Measurements from ENCODE around the gene MAP3K4.

MAP3K4 gene

DNA sequence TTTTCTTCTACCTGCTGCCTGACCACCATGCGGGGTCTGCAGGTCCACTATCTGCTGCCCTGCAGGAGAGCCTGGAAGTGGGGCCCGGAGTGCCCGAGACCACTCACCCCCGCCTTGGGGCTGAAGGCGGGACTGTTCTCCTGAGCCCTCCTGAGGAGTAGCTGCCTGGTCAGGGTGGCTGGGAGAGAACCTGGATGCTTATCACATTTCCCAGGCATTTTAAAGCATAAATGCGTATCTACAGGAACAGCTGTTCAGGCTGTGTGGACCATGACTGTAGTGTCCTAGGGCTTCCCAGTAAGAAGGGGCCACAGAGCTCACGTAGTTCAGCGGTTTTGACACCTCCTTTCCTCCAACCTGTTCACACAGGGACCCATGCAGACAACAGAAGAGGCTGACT is 159.0 kb downstream of the MAP3K4 start:
- DNase-seq (ENCODE audit: low spot score): no peak

DNA sequence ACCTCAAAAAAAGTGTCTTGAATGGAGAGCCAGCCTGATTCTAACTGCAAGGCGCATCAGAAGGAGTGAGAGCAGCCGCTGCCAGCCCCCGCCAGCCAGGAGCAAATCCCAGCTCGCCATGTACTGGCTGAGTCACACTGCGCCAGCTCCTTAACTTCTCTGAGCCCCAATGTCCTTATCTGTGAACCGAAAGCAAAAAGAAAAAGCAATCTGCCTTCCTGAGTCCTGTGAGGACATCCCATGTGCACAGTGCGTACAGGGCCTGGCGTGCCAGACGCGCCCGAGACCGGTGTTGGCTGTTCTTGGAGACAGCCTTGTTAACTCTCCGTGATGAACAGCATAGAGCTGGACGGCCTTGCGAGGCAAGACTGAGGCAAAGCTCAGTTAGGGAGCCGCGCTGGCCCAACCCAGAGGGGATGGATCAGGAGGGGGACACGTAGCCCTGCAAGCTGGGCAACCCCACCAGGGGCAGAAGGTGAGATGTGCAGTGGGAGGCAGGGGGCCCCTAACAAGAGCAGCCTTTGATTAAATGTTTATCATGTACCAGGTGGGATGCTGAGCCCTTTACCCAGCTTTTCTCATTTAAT is 159.6 kb downstream of the MAP3K4 start:
- no peak for DNase-seq (ENCODE audit: low spot score)

DNA sequence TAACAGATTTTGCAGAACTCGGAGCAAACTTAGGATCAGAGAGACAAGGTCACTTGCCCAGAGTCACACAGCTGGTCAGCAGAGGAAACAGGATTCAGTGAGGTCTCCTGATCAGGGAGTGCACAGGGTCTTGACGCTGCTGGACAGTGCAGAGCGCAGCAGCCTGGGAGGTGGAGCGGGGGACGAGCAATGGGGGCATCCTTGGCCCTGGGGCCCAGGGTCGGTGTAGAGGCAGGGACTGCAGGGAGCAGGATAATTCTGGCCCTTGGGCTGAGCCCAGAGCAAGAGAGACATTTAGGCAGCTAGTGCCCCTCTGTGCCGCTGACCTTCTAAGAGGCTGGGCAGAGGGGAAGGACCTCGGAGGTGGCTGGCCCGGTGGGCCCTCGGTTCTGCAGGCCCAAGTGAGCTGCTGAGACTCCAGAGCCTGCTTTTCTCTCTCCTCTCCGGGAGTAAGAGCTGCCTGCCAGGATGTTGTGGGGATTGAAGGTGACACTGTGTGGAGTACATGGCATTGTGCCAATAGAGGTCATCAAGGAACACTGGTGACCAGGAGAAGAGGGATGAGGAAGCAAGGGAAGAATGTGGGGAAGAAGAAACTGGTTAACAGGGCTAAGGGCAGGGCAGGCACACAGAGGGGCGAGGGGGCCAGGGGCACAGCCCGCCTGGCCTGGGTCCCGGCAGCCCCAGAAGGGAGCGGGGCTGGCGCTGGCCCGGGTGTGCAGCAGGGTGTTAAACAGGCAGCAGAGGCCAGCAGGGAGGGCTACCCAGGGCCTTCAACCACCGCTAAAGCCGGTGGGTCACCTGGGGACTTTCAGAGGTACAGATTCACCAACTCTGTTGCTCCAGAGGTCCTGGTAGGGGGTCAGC is 160.3 kb downstream of the MAP3K4 start:
- DNase-seq (ENCODE audit: low spot score): peak; percentile 69

- DNase-seq (ENCODE audit: low spot score): no peak
Observed at GRCh38 chr6:161152527-161152862, 160.9 kb downstream of the MAP3K4 start.

- DNase-seq (ENCODE audit: low spot score): no peak
Observed at GRCh38 chr6:161152907-161153662, 161.5 kb downstream of the MAP3K4 start.

DNA sequence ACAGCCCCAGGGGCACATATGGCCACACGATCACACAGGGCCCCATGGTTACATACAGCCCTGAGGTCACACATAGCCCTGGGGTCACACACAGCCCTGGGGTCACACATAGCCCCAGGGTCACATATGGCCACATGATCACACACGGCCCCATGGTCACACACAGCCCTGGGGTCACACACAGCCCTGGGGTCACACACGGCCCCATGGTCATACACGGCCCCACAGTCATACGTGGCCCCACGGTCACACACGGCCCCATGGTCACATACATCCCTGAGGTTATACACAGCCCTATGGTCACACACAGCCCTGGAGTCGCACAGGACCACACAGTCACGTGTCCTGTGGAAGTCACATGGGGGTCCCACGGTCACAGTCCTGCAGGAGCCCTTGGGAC is 162.2 kb downstream of the MAP3K4 start:
- DNase-seq (ENCODE audit: low spot score): no peak

DNA sequence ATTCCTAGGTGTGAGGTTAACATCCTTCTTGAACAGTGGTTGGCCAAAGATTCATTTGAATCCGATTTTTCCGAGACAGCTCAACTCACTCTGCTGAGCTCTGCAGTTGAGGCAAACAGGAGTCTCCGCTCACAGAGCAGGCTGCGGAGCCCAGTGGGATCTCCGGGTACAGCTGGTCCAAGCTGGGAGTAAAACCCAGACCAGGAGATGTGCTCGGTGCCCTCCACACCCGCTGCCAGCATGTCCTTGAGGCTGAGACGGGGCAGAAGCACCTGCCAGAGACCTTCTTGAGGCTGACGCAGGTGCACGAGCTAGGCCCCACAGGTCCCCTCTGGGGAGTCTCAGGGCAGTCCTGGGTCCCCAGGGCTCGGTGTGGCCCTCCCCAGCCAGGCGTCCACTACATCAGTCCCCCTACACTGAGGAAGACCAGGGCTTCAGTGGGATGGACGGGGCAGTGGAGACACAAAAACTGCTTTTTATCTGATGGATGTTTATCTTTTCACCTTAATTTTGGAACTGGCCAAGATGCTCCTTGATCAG is 163.3 kb downstream of the MAP3K4 start:
- DNase-seq (ENCODE audit: low spot score): no peak

GRCh38 chr6:161161121-161161520 is 169.6 kb downstream of the MAP3K4 start:
- DNase-seq (ENCODE audit: low spot score): no peak

GRCh38 chr6:161161889-161162624 is 170.5 kb downstream of the MAP3K4 start:
- DNase-seq (ENCODE audit: low spot score): no peak

DNA sequence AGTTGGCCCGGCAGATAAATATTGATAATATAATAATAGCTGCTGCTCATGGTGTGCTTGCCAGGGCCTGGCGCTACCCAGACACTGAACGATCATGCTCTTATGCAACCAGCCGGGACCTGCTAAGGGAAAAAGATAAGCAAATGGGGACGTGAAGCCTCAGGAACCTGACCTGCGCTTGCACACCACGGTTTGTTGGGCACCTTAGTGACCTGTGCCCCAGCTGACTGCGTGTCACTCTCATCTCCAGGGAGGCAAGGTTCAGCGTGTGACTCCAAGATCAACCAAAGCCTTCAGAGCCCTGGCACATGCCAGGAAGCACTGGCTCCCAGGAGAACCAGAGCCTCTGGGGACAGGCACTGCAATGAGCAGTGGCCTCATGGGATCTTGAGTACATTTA is 171.2 kb downstream of the MAP3K4 start:
- no peak for DNase-seq (ENCODE audit: low spot score)

GRCh38 chr6:161163466-161164181 is 172.1 kb downstream of the MAP3K4 start:
- DNase-seq (ENCODE audit: low spot score): no peak

GRCh38 chr6:161164182-161164625 is 172.6 kb downstream of the MAP3K4 start:
- DNase-seq (ENCODE audit: low spot score): no peak

GRCh38 chr6:161166176-161166575 is 174.6 kb downstream of the MAP3K4 start:
- no peak for DNase-seq (ENCODE audit: low spot score)

DNA sequence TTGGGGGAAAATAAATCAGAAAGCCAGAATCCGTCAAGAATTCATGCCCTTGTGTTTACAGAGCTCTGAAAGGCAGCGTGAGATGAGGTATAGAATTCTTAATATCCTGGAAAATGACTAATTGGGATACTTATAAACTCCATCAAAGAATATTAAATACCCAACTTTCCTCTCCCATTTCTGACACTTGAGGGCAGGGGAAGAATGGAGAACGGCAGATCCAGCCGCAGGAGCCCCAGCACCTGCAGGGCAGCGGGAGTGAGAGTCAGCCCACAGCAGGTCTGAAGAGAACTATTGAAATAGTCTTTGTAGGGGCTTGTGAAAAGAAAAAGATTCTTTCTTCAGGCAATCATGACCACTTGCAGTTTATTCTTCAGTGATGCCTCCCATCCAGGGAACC is 175.1 kb downstream of the MAP3K4 start:
- DNase-seq (ENCODE audit: low spot score): no peak
